Activated CD4-positive, alpha-beta T cell treated with anti-CD3 and anti-CD28 coated beads for 4 hours (primary cell): Measurements from ENCODE around the gene LRRC4.

Experiments
- DNase-seq, 2 donors: peaks; one replicate each; pipeline ENCODE4 v3.0.0-alpha.2; 2020

Gene LRRC4

GRCh38 chr7:128030654-128031611 is at the start of gene LRRC4:
TSS of gene LRRC4 (minus strand) at chr7:128031437. CDS start at chr7:128030640, 797 bp downstream.
- DNase-seq: peak in 1 of 2 donors; percentile 13

DNA sequence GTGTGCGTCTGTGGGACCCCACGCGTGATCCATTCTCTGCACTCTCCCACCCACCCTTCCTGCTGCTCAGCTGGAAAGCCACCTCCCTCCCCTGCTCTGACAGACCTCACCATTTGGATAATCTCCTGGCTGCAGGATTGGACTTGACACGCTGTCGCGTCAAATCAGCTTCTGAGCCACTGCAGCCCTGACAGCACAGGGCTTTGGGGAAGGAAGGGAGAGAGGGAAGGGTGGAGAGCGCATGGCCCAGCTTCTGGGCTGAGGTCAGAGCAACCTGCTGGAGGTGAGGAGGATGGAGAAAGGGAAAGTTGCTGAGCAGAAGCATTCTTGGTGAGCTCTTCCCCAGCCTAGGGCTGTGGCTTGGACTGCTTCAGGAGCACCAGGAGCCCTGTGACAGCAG is 48.9 kb upstream of the LRRC4 start:
- DNase-seq: no peak

DNA sequence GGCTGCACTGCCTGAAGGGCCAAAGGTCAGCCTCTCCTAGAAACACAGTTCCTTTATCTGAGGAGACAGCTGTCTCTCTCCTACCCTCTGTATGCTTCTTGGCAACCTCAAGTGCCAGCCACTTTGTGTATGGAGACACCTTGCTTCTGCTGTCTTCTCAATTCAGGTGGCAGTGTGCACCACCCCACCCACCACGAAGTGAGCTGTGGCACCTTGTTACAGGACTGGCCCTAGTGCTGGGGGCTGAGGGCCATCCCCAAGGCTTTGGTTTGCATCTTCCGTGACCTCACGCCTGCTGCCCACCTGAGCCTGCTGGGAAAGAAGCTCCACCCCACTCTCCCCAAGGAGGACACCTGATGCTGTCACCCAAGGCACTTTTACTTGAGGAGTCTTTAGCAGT is 47.1 kb upstream of the LRRC4 start:
- DNase-seq: no peak

GRCh38 chr7:128076796-128077271 is 45.6 kb upstream of the LRRC4 start:
- DNase-seq: no peak

GRCh38 chr7:128076196-128076795 is 45.1 kb upstream of the LRRC4 start:
- no peak for DNase-seq

GRCh38 chr7:128075242-128076095 is 44.2 kb upstream of the LRRC4 start:
- no peak for DNase-seq

GRCh38 chr7:128074736-128075135 is 43.5 kb upstream of the LRRC4 start:
- no peak for DNase-seq

DNA sequence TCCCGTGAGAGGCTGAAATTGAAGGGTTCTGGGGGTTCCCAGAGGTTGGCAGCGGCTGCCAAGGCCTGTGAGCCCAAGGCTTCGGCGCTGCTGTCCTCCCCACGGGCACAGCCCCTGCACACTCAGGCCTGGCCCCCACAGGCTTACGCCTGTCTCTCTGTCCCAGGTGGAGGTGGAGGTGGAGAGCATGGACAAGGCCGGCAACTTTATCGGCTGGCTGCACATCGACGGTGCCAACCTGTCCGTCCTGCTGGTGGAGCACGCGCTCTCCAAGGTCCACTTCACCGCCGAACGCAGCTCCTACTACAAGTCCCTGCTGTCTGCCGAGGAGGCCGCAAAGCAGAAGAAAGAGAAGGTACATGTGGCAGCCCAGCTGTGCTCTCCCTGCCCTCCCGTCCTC is 43.1 kb upstream of the LRRC4 start:
- no peak for DNase-seq

- no peak for DNase-seq
Observed at GRCh38 chr7:128073671-128074310, 42.6 kb upstream of the LRRC4 start.

GRCh38 chr7:128071801-128072200 is 40.6 kb upstream of the LRRC4 start:
- no peak for DNase-seq

DNA sequence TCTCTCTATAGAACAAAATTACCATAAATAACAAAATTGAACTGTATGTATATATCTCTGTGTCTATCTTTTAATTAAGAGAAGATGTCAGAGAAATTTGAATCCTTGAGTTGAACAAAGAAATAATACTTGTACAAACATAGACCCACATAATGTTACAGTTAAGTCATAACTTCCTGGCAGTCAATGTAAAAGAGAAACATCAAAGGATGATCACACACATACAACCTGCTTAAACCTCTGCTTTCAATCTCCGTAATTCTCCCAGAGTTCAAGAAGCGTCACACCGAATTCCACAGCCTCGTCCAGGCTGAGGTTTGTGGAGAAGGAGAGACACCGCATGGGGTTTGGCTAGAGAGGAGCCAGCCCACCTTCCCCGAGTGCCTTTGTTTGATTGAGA is 40.1 kb upstream of the LRRC4 start:
- no peak for DNase-seq

GRCh38 chr7:128069373-128070364 is 38.4 kb upstream of the LRRC4 start:
- no peak for DNase-seq

- no peak for DNase-seq
Observed at GRCh38 chr7:128068785-128069184, 37.5 kb upstream of the LRRC4 start.

- DNase-seq: no peak
Observed at GRCh38 chr7:128067983-128068382, 36.7 kb upstream of the LRRC4 start.

DNA sequence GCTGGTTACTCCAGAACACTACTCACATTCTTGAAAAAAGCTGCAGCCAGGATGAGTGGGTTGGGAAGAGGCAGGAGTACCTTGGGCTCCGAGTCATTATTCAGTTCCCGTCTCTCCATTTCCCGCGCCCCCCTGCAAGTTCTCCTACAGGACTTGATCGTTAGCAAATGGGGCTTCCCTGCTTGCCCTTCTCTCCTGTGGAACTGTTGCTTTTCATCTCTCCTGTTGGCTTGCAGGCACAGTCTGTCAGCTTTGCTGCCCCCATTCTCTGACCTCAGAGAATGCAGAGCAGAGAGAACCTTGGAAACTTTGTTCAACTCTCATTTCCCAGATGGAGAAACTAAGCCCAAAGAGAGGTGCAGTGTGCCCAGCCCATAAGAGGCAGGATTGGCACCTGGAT is 35.6 kb upstream of the LRRC4 start:
- DNase-seq: no peak

DNA sequence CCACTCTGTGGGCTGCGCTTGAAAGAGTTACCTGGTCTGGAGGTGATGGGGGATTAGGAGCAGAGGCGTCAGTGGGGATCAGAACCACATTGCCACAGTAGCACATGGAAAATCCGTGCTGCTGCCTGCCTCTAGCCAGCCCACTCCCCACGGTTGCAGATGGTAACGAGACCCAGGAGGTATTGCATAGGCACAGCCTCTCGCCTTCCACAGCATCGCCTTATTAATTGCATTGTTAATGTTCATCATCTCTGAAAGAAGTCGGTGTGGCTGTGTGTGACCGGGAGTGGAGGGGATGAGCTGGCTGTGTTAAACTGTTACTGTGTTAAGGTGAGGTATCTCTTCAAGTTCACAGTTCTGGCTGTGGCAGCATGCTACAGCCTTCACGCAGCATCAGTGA is 35.2 kb upstream of the LRRC4 start:
- DNase-seq: no peak

- DNase-seq: no peak
Observed at GRCh38 chr7:128065872-128066271, 34.6 kb upstream of the LRRC4 start.

GRCh38 chr7:128063088-128063487 is 31.9 kb upstream of the LRRC4 start:
- DNase-seq: no peak

DNA sequence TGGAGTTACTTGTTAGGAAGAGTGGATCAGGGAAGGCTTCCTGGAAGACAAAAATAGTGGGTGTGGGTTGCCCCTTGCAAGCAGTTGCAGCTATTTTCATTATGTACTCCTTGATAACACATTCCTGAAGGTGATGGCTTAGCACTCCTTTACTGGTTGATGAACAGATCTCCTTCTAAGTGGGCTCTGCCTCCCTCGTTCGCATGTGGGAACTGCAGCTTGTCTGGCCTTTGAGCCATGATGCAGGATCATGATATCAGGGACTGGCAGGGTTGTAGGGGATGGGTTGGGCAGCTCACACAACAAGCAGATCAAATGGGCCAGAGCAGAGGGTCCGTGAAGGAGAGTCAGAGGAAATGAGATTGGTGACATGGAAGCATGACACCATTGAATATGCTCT is 28.8 kb upstream of the LRRC4 start:
- DNase-seq: no peak

DNA sequence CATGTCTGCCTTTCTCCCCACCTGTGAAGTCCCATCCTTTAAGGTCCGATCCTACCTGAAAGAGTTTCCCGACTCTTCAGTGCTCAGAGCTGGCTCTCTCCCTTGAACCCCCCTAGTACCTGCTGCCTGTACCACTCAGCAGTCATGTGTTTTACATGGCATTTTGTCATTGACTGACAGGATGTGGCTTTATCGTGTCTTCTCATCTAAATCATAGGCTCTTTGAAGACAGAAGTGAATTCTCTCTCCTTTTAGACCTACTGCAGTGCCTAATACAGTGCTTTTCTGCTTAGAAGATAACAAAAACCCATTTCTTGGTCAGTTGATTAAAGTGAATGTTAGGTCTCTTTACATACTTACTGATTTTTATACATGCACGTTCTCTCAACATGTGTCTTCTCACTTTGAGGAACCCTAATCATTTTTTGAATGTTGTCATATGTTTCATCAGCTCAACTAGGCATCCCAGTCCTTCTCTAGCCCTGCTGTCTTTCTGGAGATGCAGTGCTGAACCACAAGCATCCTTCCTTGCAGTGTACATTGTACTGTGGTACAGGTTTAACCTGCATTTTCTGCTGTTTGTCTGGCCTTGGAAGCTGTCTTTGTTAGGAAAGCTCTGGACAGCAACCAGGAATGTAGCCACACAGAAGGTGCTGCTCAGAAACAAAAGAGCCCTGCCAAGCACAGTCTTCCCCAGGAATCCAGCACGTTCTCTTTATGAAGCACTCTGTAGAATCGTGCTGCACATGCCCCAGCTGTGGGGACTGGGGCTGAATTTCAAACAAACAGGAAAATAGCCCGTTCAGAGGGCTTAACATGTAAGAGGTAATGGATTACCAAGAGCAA is 28.1 kb upstream of the LRRC4 start:
- DNase-seq: no peak
